A673 (cell line): ENCODE data around the gene PFKFB3. TPM values are rescaled to one million over a fixed set of nuclear protein-coding genes. Genes with fewer than 3 reads are reported as not detected.
A peak's percentile ranks its signal among the peaks of the same experiment; 100 is the strongest.

Source experiments
- BruUV-seq: library from RNA; stranded (reverse); fragments of 400-500 nt; replicated peaks from 2 replicates; lab custom pipeline; 2021; lab: Mats Ljungman, UMichigan
- CTCF ChIA-PET: fragments of 300-600 bp; sonication (Branson Sonifier 250); formaldehyde crosslinking; loops from one replicate; lab custom pipeline; 2022; ENCODE audit warnings: antibody characterized with exemption; lab: Charles Lee
- POLR2A ChIA-PET: fragments of 300-600 bp; sonication (Branson Sonifier 250); formaldehyde crosslinking; loops from one replicate; lab custom pipeline; 2022; ENCODE audit warnings: antibody characterized with exemption; ENCODE audit not compliant: low non-redundant PET; lab: Charles Lee
- DNase-seq: peaks from one replicate; pipeline ENCODE4 v3.0.0-alpha.2; 2015; ENCODE audit warnings: low spot score
- H3K27ac ChIP-seq: fragments of 200-600 bp; sonication (generic); 2 replicates; pipeline ENCODE4 v1.5.1; 2016; ENCODE audit warnings: mixed run types, low read depth, mild to moderate bottlenecking, mixed read lengths, antibody characterized with exemption, low read length; ENCODE audit not compliant: poor library complexity, severe bottlenecking
- H3K27me3 ChIP-seq: fragments of 200-600 bp; sonication (generic); replicated peaks from 2 replicates; pipeline ENCODE4 v1.6.1; 2017; ENCODE audit warnings: mixed run types, low read depth, mild to moderate bottlenecking, mixed read lengths, antibody characterized with exemption, low read length; ENCODE audit not compliant: insufficient read depth, poor library complexity
- H3K36me3 ChIP-seq: fragments of 200-600 bp; sonication (generic); 2 replicates; pipeline ENCODE4 v1.6.1; 2016; ENCODE audit warnings: mixed run types, mild to moderate bottlenecking, mixed read lengths, antibody characterized with exemption, low read length; ENCODE audit not compliant: insufficient read depth, poor library complexity, severe bottlenecking
- H3K4me1 ChIP-seq: fragments of 200-600 bp; sonication (generic); 2 replicates; pipeline ENCODE4 v1.6.1; 2017; ENCODE audit warnings: mixed run types, mild to moderate bottlenecking, mixed read lengths, antibody characterized with exemption, low read length; ENCODE audit not compliant: insufficient read depth, poor library complexity, severe bottlenecking
- H3K4me3 ChIP-seq: fragments of 200-600 bp; sonication (generic); 2 replicates; pipeline ENCODE4 v1.5.1; 2016; ENCODE audit warnings: low read depth, mixed run types, mild to moderate bottlenecking, mixed read lengths, low read length; ENCODE audit not compliant: poor library complexity, severe bottlenecking
- H3K9me3 ChIP-seq: fragments of 200-600 bp; sonication (generic); 2 replicates; pipeline ENCODE4 v1.6.1; 2016; ENCODE audit warnings: mixed run types, low read depth, mild to moderate bottlenecking, mixed read lengths, antibody characterized with exemption, low read length; ENCODE audit not compliant: poor library complexity, severe bottlenecking
- CTCF ChIP-seq: fragments of 300-800, 200-600 bp; sonication (generic); conservative IDR thresholded peaks from 2 replicates; pipeline ENCODE4 v1.5.1; 2017; ENCODE audit warnings: low read depth, mild to moderate bottlenecking, antibody characterized with exemption, low read length, moderate library complexity, mixed read lengths
- EZH2 ChIP-seq: fragments of 200-600 bp; sonication (generic); IDR thresholded peaks from 2 replicates; pipeline ENCODE4 v1.6.1; 2017; ENCODE audit warnings: borderline replicate concordance, low read depth, mild to moderate bottlenecking, mixed read lengths, antibody characterized with exemption, low read length; ENCODE audit not compliant: poor library complexity, severe bottlenecking
- intact Hi-C: fragments of 100-400 bp; cut with micrococcal nuclease; formaldehyde crosslinking; loops from one replicate; pipeline ENCODE4 v1.10.0; 2022; ENCODE audit not compliant: unreplicated experiment
- total RNA-seq: library from RNA; stranded (reverse); gene quantifications from 2 replicates; pipeline ENCODE4 v1.2.3, GENCODE V29; 2021

The PFKFB3 gene
- total RNA-seq, 1 experiment from 2014 or later, result 53.0 TPM

GRCh38 chr10:6239213-6239991, 36.7 kb downstream of the PFKFB3 start:
- intact Hi-C loops, result no loop called here
- BruUV-seq, result no TSS peak
- POLR2A ChIA-PET, result interaction anchor here (0.6 kb wide), 1 partner anchor 103 kb away, joined by 3 read pairs; no protein-coding TSS in a partner anchor
- CTCF ChIA-PET, result no interaction called here
- H3K27ac ChIP-seq, result peak overlapping the region; percentile 39
- peaks cover 10% of the 10 kb centered on the region for H3K36me3 ChIP-seq
- H3K9me3 ChIP-seq, result no peaks in the 10 kb centered on the region
- DNase-seq, result peak; percentile 96
- no peak for TF ChIP-seq EZH2
- TF ChIP-seq CTCF, result no peak
- H3K27me3 ChIP-seq, result no peaks in the 10 kb centered on the region
- peaks cover 9% of the 10 kb centered on the region for H3K4me1 ChIP-seq
- no peak overlapping the region for H3K4me3 ChIP-seq

DNA sequence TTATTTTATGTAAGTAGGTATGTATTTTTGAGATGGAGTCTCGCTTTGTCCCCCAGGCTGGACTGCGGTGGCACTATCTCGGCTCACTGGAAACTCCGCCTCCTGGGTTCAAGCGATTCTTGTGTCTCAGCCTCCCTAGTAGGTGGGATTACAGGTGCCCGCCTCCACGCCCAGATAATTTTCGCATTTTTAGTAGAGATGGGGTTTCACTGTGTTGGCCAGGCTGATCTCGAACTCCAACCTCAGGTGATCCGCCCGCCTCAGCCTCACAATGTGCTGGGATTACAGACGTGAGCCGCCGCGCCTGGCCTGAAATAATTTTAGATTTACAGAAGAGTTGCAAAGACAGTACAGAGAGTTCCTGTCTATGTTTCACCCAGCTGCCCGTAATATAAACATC, 37.5 kb downstream of the PFKFB3 start:
- no peak overlapping the region for H3K27ac ChIP-seq
- TF ChIP-seq EZH2 (no peak), CTCF (no peak)
- peaks cover 9% of the 10 kb centered on the region for H3K4me1 ChIP-seq
- ChIA-PET CTCF (no interaction called here), POLR2A (no interaction called here)
- H3K9me3 ChIP-seq, result no peaks in the 10 kb centered on the region
- intact Hi-C loops, result no loop called here
- DNase-seq, result no peak
- H3K36me3 ChIP-seq, result peaks cover 2% of the 10 kb centered on the region
- BruUV-seq, result no TSS peak
- H3K4me3 ChIP-seq, result no peak overlapping the region
- no peaks in the 10 kb centered on the region for H3K27me3 ChIP-seq

GRCh38 chr10:6242089-6242488, 39.4 kb downstream of the PFKFB3 start:
- Histone ChIP-seq H3K36me3 (no peaks in the 10 kb centered on the region), H3K4me3 (no peak overlapping the region), H3K9me3 (no peaks in the 10 kb centered on the region), H3K27ac (no peak overlapping the region), H3K27me3 (no peaks in the 10 kb centered on the region), H3K4me1 (no peaks in the 10 kb centered on the region)
- POLR2A ChIA-PET, result no interaction called here
- TF ChIP-seq CTCF, result no peak
- CTCF ChIA-PET, result no interaction called here
- no TSS peak for BruUV-seq
- DNase-seq, result no peak
- intact Hi-C loops, result no loop called here
